ENCODE measurements around the gene RIPK4.
"Not testable (repeated sequence)": the region's sequence is repeated elsewhere in the genome, so short reads cannot be mapped to it uniquely, and the experiment has no call there.

Gene RIPK4

GRCh38 chr21:41712730-41713129 is 54.1 kb downstream of the RIPK4 start:
- no peak for DNase-seq

DNA sequence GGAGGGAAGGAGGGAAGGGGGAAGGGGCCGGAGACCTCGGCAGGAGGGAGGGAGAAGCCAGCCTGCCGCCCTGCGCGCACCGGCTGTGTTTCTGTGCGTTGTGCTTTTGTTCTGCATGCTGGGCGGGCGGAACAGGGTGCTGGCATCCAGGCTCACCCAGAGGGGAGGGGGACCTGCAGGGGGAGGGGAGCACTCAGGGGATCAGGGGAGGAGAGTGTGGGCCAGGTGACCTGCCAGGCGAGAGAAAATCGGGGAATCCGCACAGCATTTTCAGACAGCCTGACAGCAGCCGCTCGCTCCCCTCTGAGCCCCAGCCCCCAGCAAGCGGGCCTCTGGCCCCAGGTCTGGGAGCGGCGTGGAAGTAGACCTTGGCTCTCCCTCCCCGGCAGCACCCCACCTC is 54.7 kb downstream of the RIPK4 start:
- DNase-seq, result no peak

GRCh38 chr21:41711416-41712007 is 55.3 kb downstream of the RIPK4 start:
- no peak for DNase-seq

GRCh38 chr21:41710823-41711160 is 56.1 kb downstream of the RIPK4 start:
- DNase-seq, result no peak

GRCh38 chr21:41709965-41710822 is 56.7 kb downstream of the RIPK4 start:
- DNase-seq, result no peak

GRCh38 chr21:41709166-41709565 is 57.7 kb downstream of the RIPK4 start:
- no peak for DNase-seq

DNA sequence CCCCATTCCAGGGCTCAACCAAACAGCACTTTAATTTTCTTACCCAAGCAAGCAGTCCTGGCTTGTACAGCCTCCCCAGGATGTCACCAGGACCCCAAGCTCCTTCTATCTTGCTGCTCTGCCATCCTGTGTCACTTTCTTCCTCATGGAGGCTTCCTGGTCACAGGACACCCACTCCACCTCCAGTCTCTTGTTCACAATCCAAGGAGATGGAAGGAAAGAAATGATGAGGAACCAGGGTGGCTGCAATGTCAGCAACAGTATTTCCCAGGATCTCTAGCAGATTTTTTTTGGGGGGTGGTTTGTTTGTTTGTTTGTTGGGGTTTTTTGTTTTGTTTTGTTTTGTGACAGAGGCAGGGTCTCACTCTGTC is 58.9 kb downstream of the RIPK4 start:
- no peak for DNase-seq

GRCh38 chr21:41707231-41707959 is 59.5 kb downstream of the RIPK4 start:
- no peak for DNase-seq

DNA sequence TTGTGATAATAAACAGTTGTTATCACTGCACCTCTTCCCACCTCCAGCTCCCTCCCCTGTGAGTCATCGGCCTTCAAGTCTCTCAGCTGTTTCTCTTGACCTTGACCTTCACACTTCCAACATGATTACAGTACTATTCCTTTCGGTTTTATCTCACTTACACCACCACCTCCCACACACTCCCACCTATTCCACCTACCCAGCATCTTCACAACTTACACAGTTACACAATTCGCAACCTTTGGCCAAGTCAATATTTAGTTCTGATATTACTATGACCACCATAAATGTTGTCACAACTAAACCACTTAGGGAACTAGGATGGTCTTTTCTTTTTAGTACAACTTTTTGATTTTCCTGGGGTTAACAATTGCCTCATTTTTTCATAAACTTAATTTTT is 60.2 kb downstream of the RIPK4 start:
- DNase-seq, result no peak

DNA sequence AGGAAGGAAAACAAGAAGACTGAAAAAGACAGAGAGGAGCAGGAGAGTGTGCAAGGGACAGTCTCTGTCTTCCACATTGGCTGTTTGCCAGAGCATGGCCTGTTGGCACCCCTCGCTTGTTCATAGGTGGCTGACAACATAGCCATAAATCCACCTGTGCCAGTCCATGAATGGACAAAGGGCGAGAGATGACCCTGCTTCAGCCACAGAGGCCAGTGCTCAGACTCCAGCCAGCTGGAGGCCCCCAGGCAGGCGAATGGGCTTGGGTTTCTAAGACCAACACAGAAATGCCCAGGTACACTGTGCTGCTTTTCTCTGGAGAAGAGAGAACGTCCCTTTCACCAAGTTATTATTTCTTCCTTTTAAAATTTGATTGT is 60.6 kb downstream of the RIPK4 start:
- DNase-seq, result no peak

- DNase-seq, result no peak
Measured at GRCh38 chr21:41705546-41706262, 61.1 kb downstream of the RIPK4 start.

- no peak for DNase-seq
Measured at GRCh38 chr21:41703857-41704501, 62.9 kb downstream of the RIPK4 start.

- no peak for DNase-seq
Measured at GRCh38 chr21:41701749-41702148, 65.1 kb downstream of the RIPK4 start.

DNA sequence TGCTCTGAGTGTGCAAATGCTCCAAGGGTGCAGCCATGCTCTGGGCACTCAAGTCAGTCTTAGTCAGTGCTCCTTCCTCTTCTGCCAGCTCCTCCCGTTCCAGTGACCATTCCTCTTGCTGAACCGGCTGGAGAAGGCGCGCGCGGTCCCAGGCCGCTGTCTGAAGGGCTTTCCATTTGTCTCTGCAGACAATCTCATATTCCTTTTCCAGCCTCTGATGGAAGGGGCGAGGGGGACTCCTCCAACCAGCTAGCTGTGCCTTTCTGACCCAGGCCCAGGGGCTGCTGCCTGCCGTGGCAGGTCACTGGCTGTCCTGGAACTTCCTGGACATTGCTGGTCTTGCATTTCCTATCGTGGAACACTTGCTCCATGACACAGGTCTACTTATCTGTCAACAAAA is 67.5 kb downstream of the RIPK4 start:
- no peak for DNase-seq

DNA sequence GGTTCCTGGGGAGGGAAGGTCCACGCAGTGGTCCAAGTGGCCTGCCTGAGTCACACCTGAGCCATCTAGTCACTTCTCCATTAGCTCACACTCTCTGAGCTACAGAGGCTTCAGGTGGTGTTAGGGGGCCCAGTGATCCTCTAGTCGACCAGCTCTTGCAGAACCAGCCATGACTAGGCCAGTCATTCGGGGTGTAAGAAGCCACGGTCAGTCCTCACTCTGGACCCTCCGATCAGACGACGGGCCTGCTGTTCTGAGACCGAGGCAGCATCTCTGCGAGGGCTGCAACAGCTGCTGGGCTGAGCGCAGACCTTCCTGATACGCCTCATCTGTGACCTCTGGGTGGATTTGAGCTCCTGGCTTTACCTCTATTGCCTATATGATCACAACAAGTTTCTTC is 68.8 kb downstream of the RIPK4 start:
- no peak for DNase-seq

DNA sequence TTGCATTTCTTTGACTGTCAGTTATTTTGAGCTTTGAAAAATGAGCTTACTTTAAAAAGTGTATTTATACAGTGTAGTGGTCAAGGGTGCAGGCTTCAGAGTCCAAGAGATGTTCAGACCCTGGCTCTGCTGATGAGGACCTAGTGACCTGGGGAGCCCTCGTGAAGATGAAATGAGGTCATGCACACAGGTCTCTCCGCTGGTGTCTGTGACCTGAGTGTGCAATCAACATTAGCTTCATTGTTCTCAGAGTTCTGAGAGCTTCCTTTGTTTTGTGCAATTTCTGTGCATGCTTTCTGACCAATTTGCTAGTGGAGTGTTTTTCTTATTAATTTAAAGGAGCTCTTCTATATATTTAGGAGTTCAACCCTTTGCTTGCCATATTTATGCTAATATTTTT is 71.3 kb downstream of the RIPK4 start:
- no peak for DNase-seq

GRCh38 chr21:41694042-41694441 is 72.8 kb downstream of the RIPK4 start:
- not testable (repeated sequence) for DNase-seq

GRCh38 chr21:41692185-41692565 is 74.7 kb downstream of the RIPK4 start:
- DNase-seq, result no peak

DNA sequence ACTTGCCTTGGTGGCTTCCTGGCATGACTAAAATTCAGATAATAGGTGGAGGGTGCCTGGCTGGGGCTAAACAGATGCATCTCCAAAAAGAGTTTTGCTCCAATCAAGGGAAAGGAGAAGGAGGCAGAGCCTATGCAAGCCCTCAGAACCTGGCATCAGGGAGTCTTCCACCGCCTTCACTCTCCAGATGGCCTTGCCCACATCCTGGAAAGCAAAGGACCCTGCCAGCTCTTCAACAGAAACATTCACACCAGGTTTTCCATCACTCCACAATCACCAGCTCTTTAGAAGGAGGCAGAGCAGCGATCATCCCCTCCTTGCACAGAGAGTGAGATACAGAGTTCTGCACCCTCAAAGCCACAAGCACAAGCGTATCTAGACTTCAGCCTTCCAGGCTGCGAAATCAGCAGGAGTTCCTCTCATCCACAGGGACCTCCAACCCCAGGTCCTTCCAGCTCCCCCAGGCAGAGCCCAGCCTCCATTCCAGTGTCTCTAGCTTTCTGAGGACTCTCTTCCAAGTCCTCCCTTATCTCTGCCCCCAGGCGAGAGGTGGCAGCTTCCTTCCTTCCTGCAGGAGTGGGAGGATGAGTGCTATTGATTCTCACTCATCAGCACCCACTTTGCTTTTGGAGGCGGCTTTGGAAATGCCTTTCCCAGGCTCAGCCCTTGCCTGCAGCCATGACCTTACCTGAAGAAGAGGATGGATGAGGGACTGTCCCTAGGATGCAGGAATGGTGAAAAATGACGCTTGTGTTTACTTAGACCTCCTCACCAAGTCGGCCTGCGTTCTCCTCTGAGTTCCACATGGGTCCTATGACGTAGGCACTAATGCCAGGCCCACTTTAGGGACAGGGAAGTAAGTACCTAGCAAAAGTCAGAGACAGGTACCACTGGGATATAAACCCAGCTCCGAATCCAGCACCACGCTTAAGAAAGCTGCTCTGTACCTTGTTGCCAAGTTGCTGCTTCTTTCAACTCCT is 75.4 kb downstream of the RIPK4 start:
- DNase-seq, result no peak
